ENCODE measurements around the gene DNM3. TPM values are rescaled to one million over a fixed set of nuclear protein-coding genes. Genes with fewer than 3 reads are reported as not detected.

The DNM3 gene
- total RNA-seq, 3 donors from 2014 or later (not counting 1 experiment from before 2014, with no cell fraction given), result 2.5 to 3.3 (median 2.8) TPM

GRCh38 chr1:172351346-172351745, 510.0 kb downstream of the DNM3 start:
- ATAC-seq (no peak), DNase-seq (no peak)
- no peak overlapping the region for H3K4me3 ChIP-seq (ENCODE audit: low read length)
- intact Hi-C loops (cut with micrococcal nuclease), result loop anchor here (10.0 kb wide), 1 partner anchor 343 kb away; no protein-coding TSS in a partner anchor
- Mint-ChIP-seq H3K4me1 (peaks cover 5 to 17% of the 10 kb centered on the region in 2 donors), H3K27me3 (ENCODE audit: low read depth in 2 of 2) (no peaks in the 10 kb centered on the region), H3K4me3 (no peak overlapping the region), H3K27ac (no peak overlapping the region), H3K36me3 (peaks cover 11% of the 10 kb centered on the region), H3K9me3 (peaks cover 4 to 8% of the 10 kb centered on the region in 2 donors)
- no peaks in the 10 kb centered on the region for H3K9me3 ChIP-seq (ENCODE audit: control insufficient read depth, insufficient read depth, low read length)
- no peak for TF ChIP-seq CTCF (IDR thresholded peaks at IDR 0.05)
- H3K27ac ChIP-seq (ENCODE audit: low read length), result no peak overlapping the region
- H3K4me1 ChIP-seq (ENCODE audit: control insufficient read depth, insufficient read depth, low read length), result no peaks in the 10 kb centered on the region
- no peaks in the 10 kb centered on the region for H3K27me3 ChIP-seq (ENCODE audit: control insufficient read depth, insufficient read depth, low read length)
- H3K36me3 ChIP-seq (ENCODE audit: control insufficient read depth, insufficient read depth, low read length), result no peaks in the 10 kb centered on the region

- H3K36me3 ChIP-seq (ENCODE audit: control insufficient read depth, insufficient read depth, low read length), result no peaks in the 10 kb centered on the region
- peaks cover 8 to 21% of the 10 kb centered on the region in 2 donors for H3K4me1 Mint-ChIP-seq
- no peak for TF ChIP-seq CTCF (IDR thresholded peaks at IDR 0.05)
- no peaks in the 10 kb centered on the region for H3K9me3 ChIP-seq (ENCODE audit: control insufficient read depth, insufficient read depth, low read length)
- DNase-seq (no peak), ATAC-seq (no peak)
- H3K4me1 ChIP-seq (ENCODE audit: control insufficient read depth, insufficient read depth, low read length), result no peaks in the 10 kb centered on the region
- H3K36me3 Mint-ChIP-seq, result peaks cover 10% of the 10 kb centered on the region
- peaks cover 4 to 8% of the 10 kb centered on the region in 2 donors for H3K9me3 Mint-ChIP-seq
- 92% methylated on average over 3 of the region's 3 CpGs for WGBS (ENCODE audit: insufficient coverage)
- H3K4me3 Mint-ChIP-seq, result no peak overlapping the region
- H3K27ac Mint-ChIP-seq, result no peak overlapping the region
- H3K27me3 ChIP-seq (ENCODE audit: control insufficient read depth, insufficient read depth, low read length), result no peaks in the 10 kb centered on the region
- intact Hi-C loops (cut with micrococcal nuclease), result loop anchor here (10.0 kb wide), 1 partner anchor 343 kb away; no protein-coding TSS in a partner anchor
- H3K27ac ChIP-seq (ENCODE audit: low read length), result no peak overlapping the region
- no peak overlapping the region for H3K4me3 ChIP-seq (ENCODE audit: low read length)
- no peaks in the 10 kb centered on the region for H3K27me3 Mint-ChIP-seq (ENCODE audit: low read depth in 2 of 2)
These were observed 510.5 kb downstream of the DNM3 start for GRCh38 chr1:172351754-172352161.

GRCh38 chr1:172352435-172352834, 511.1 kb downstream of the DNM3 start:
- H3K9me3 Mint-ChIP-seq, result peaks cover 2 to 4% of the 10 kb centered on the region in 2 donors
- no peak overlapping the region for H3K4me3 Mint-ChIP-seq
- no peaks in the 10 kb centered on the region for H3K4me1 ChIP-seq (ENCODE audit: control insufficient read depth, insufficient read depth, low read length)
- no peaks in the 10 kb centered on the region for H3K9me3 ChIP-seq (ENCODE audit: control insufficient read depth, insufficient read depth, low read length)
- DNase-seq, result no peak
- peaks cover 15 to 26% of the 10 kb centered on the region in 2 donors for H3K4me1 Mint-ChIP-seq
- no CpG with 5 or more reads among the region's 1 CpG for WGBS (ENCODE audit: insufficient coverage)
- no peak for TF ChIP-seq CTCF (IDR thresholded peaks at IDR 0.05)
- no peak overlapping the region for H3K4me3 ChIP-seq (ENCODE audit: low read length)
- intact Hi-C loops (cut with micrococcal nuclease), result loop anchor here (10.0 kb wide), 1 partner anchor 342 kb away; no protein-coding TSS in a partner anchor
- no peak overlapping the region for H3K27ac Mint-ChIP-seq
- no peak for ATAC-seq
- no peak overlapping the region for H3K27ac ChIP-seq (ENCODE audit: low read length)
- no peaks in the 10 kb centered on the region for H3K27me3 ChIP-seq (ENCODE audit: control insufficient read depth, insufficient read depth, low read length)
- no peaks in the 10 kb centered on the region for H3K27me3 Mint-ChIP-seq (ENCODE audit: low read depth in 2 of 2)
- H3K36me3 Mint-ChIP-seq, result peaks cover 4% of the 10 kb centered on the region
- H3K36me3 ChIP-seq (ENCODE audit: control insufficient read depth, insufficient read depth, low read length), result no peaks in the 10 kb centered on the region
